ENCODE results near the gene ABCB8.
"Not testable (repeated sequence)": the region's sequence is repeated elsewhere in the genome, so short reads cannot be mapped to it uniquely, and the experiment has no call there.

Gene ABCB8

DNA sequence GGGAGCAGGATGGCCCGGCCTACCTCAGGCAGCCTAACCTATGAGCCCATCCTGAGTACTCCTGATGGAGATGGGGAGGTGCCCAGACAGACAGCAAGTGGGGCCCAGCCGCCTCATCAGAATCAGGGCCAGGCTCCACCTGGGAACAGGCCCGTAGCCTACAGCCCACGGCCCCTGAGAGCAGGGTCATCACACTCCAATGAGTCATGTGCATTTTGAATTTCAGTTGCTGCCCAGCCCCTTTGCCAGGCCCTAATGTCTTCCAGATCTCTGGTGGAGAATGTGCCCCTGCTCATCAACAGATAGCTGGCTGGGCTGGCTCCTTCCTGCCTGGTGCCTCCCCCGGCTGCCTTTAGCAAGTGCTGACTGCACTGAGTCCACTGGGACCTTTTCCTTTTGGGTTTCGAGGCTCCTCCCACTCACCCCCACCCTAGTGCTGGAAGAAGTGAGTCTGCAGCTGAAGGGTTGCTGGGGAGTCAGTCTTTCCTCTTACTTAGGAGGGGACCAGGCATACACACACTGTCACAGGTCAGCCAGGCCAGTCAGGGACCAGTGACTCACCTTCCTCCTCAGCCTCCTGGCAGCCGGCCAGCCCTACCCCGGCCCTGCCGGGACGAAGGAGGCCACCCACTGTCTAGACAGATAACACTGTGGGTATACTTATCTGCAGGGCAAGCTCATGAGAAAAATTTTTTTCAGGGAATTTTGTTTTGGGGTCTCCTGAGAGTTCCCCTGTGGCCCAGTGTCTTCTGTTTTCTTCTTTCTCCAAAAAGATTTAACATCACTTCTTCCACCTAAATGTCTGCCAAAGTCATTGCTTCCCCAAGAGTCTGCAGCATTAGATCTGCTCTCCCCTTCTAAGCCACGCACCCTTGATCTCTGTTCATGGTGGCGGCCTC lies 10.9 kb downstream of the ABCB8 start:
- no peak for DNase-seq

DNA sequence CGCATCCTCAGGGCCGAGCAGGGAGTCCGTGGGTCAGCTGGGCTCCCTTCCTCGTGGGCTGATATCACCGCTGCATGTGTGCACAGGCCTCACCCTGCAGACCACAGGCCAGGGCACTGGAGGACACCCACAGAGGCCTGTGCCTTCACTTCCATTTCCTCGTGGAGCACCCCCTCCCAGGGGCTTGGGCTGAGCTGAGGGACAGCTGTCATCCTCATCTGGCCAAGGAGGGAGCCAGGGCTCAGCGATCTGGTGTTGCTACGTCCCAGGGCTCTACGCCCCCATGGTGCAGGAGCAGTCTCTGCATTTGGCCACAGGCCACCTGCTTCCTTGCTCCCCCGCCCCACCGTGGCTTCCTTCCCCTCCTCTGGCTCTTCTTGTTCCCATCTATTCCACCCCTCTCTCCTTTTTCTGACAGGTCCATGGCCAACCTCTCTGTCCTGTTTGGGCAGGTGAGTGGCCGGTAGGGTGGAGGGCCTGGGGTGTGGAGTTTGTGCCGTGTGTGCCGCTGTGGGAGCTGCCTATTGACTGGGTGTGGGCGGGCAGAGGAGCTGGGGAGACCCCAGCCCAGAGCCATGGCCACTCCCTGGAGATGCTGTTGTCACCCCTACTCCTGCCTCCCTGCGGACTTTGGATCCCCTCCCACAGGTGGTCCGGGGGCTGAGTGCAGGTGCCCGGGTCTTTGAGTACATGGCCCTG lies 11.7 kb downstream of the ABCB8 start:
- no peak for DNase-seq

DNA sequence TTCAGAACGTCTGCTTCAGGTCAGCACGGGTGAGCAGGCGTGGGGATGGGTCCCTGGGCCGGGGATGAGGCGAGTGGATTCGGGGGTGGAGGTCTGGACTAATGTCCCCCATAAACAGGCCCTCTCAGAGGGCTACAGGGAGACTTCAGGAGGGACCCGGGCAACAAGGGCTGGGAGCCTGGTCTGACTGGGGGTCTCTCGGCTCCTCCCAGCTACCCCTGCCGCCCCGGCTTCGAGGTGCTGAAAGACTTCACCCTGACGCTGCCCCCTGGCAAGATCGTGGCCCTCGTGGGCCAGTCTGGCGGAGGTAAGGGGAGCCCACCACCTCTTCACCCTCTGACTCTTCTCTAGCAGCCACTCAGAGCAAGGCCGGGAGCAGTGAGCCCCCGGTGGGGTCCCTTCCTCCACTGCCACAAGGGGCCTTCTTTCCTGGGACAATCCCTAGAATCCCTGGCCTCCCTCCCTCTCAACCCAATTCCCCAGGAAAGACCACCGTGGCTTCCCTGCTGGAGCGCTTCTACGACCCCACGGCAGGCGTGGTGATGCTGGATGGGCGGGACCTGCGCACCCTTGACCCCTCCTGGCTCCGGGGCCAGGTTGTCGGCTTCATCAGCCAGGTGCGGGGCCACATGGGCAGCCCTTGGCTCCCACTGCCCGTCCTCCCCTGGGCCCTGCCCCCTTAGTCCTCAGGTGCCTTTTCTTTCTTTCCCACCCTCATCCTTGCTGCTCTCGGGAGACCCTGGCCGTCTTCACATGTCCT lies 12.5 kb downstream of the ABCB8 start:
- DNase-seq: no peak

DNA sequence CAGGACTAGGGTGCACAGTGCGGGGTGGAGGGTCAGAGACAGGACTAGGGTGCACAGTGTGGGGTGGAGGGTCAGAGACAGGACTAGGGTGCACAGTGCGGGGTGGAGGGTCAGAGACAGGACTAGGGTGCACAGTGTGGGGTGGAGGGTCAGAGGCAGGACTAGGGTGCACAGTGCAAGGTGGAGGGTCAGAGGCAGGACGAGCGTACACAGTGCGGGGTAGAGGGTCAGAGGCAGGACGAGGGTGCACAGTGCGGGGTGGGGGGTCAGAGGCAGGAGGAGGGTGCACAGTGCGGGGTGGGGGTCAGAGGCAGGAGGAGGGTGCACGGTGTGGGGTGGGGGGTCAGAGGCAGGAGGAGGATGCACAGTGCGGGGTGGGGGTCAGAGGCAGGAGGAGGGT lies 15.2 kb downstream of the ABCB8 start:
- not testable (repeated sequence) for DNase-seq

DNA sequence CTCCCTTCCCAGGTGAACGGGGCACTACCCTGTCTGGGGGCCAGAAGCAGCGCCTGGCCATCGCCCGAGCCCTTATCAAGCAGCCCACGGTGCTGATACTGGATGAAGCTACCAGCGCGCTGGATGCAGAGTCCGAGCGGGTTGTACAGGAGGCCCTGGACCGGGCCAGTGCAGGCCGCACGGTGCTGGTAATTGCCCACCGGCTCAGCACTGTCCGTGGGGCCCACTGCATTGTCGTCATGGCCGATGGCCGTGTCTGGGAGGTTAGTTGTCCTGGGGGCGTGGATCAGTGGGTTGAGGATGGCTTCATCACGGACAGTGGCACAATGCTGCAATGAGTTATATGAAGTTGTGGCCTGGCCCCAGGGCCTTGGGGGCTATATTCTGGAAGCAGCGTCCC lies 15.7 kb downstream of the ABCB8 start:
- DNase-seq: no peak

DNA sequence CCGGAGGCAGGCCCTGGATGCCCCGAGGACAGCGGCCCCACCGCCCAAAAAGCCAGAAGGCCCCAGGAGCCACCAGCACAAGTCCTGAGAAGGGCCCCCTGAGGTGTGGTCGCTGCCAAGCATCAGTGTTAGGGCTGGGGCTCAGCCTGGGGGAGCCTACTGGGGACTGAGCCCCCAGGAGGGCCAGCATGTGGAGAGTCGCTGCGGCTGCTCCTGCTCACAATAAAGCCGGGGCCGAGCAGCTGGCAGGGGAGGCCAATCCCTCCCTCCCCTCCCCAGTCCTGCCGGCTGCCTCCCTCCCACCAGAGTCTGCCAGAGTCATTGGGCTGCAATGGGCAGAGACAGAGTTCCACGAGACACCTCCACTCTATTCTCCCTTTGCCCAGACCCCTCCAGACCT lies 17.0 kb downstream of the ABCB8 start:
- no peak for DNase-seq

DNA sequence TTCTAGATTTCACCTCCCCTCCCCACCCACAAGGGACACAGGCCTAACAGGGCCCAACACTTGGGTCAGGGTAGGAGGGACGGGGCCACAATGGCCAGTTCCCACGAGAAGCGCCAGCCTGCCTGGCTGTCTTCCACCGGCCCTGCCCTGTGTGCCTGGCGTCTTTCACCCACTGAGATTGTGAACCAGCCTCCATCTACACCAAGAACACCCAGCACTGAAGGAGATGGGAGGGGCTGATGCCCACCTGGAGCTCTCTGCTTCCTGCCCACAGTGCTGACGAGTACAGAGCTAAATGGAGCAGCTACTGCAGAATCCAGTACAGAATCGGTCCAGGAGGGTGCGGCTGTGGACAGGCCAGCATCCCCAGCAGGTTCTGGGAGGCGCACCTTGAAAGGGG lies 17.7 kb downstream of the ABCB8 start:
- no peak for DNase-seq

DNA sequence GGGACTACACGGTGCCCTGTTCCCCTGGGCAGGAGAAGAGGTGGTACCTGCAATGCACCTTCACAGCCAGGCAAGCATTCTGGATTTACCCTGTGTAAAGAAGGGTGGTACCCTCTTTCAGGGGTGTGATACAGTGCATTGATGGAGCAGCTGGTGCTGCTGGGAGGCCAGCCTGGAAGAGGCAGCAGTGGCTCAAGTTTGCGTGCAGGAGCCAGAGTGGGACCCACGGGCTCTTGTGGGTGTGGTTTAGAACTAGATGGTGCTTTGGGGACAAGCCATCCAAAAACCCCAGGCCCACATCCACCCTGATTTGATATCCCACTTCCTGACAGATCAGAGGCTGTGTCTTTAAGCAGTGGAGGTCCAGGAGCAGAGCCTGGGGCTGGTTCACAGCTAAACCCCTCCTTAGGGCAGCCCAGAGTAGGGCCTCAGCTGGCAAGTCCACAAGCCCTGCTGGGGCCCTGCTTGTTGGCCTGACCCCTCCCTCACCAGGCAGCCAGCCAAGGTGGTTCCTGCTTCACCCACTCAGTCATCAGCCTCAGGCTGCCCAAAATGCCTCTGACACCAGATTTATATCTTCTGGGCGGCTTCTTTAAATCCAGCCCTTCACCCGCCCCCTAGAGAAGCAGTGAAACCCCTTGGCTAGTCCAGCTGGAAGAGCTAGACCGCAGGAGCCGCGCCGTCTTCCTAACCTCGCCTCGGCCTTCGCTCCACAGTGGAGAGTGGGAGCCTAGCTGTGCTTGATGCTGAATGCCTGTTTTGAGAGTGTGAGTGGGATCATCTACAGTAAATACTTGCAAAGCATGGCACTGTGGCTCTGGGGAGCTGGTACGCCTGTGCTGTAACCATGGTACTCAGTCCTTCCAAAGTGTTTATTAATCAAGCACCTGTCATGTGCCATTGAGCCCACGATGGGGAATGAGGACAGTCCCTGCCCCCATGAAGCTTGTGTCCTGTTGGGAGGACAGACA lies 18.6 kb downstream of the ABCB8 start:
- DNase-seq: no peak

DNA sequence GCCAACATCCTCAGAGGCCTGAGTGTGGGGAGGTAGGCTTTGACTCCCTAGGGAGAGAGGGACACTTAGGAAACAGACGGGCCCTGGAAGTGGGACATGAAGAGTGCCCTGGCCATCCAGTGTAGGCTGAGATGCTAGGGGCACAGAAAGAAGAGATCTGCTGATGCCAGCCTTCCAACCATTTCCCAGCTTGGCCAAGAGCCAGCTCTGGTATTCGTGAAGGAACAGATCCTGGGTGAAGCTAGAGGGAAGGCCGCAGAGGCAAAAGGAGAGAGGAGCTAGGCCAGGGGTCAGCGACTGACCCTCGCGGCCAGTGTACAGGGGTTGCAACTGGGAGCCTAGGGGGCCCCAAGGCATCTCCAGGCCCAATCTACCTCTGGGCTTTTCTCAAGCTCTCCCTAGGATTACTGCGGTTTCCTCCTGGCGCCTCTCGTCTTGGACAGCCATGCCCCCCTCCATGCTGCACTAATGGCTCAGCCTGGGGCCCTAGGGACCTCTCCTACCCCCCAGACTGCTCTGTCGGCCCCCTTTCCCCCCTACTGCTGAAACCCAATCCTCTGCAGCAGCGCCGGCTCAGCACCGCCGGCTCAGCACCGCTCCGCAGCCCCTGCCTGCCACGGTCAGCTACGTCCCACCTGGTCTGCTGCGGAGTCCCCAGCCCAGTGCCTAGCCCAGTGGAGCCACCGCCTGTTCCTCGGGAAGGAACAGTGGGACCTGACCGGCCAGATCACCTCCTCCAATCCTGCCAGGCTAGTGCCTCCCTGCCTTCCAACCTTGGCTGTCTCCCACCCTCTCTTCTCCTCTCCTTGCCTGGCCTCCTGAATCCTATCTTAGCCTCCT lies 19.9 kb downstream of the ABCB8 start, which contains the start of gene ASIC3:
ASIC3 (plus strand) TSS at position 556 of the 840 bp plus-strand sequence. CDS start 355 bp downstream, outside the sequence.
- no peak for DNase-seq

DNA sequence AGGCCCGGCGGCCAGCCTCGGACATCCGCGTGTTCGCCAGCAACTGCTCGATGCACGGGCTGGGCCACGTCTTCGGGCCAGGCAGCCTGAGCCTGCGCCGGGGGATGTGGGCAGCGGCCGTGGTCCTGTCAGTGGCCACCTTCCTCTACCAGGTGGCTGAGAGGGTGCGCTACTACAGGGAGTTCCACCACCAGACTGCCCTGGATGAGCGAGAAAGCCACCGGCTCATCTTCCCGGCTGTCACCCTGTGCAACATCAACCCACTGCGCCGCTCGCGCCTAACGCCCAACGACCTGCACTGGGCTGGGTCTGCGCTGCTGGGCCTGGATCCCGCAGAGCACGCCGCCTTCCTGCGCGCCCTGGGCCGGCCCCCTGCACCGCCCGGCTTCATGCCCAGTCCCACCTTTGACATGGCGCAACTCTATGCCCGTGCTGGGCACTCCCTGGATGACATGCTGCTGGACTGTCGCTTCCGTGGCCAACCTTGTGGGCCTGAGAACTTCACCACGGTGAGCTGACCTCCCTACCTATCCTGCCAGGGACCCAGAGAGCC lies 20.7 kb downstream of the ABCB8 start:
- no peak for DNase-seq

DNA sequence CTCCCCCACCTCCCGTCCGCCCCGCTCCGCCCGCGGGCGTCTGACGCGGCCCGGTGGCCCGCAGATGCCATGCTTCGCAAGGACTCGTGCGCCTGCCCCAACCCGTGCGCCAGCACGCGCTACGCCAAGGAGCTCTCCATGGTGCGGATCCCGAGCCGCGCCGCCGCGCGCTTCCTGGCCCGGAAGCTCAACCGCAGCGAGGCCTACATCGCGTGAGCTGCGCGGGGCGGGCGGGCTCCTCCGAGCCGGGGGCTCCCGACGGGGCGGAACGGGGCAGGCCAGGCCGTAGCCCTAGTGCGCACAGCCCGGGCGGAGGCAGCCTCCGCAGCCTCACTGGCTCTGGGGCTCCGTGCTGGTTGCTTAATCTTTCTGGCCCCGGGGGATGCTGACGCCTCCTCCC lies 22.9 kb downstream of the ABCB8 start:
- no peak for DNase-seq

DNA sequence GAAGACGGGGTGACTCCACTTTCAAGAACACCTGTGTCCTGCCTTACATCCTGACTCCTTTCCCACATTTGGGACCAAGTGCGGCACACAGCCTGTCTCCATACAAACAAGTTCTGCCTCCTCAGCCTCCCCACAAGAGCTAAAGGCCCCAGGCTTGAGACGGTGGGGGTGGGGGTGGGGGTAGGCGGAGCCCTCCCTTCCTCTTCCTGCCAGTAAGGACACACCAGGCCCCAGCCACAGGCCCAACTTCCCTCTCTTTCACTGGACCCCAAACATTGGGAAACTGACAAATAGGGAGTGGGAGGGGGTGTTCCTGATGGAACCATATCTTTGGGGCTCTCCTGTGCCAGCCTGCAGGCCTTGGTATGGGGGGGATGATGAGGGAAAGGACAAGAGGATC lies 24.8 kb downstream of the ABCB8 start:
- no peak for DNase-seq

DNA sequence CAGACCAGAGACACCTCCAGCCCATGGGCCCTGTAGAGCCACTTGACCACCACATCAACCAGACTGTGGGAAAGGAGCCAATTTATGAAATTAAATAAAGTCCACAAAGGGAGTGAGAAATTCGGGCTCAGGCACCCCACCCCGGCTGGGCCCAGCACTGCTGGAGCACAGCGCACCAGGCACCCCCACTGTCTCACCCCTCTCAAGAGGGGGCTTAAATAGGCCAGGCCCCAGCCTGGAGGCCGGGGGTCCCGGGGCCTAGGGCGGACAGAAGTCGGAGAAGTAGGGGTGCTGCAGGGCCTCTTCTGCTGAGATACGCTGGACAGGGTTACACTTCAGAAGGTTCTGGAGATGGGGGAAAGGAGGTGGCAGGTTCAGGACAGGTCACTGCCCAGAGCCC lies 25.5 kb downstream of the ABCB8 start:
- DNase-seq: no peak

DNA sequence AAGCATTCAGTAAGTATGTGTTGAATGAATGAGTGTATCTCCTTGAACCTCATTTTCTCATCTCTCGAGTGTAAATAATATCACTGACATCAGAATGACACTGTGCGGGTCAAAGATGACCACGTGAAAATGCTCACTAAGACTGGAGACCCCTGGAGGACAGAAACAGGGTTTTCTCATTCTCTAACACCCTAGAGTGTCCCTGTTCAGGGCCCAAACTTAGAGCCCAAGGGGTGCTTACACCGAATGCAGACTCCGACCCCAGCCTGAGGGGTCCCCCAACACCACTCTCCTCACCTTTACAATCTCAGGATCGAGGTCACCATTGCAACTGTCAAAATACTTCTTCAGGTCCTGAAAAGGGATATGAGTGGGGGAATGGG lies 28.0 kb downstream of the ABCB8 start:
- DNase-seq: no peak

DNA sequence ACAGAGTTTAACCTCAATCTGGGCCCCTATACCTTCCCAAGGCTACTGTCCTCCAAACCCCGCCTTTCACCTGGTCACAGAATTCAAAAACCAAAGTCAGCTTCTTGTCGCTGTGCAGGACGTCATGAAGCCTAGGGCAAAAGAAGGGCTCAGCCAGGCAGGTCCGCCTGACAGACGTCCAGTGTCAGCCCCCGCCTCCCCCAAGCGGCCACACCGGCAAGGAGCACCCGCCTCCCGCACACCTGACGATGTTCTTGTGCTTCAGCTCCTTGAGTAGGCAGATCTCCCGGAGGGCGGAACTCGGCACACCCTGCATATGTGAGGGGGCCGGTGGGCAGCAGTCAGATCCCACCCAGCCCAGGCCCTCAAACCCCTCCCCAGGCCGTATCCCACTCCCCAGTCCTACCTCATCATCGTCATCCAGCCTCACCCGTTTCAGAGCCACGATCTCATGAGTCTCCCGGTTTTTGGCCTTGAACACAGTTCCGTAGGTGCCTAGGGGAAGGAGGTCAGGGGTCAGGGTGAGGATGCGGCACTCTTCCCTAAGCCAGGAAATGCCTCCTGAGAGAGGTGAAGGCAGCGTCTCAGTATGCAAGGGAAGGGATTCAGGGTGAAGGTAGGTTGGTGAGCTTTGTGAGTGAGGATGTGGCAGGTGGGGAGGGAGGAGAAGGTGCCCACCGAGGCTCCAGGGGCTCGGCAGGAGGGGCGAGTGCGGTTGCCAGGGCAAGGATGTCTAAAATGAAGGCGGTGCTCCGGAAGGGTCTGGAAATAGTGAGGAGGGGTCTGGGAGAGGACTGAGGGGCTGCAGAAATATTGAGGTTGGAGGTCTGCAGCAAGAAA lies 28.6 kb downstream of the ABCB8 start:
- DNase-seq: no peak

DNA sequence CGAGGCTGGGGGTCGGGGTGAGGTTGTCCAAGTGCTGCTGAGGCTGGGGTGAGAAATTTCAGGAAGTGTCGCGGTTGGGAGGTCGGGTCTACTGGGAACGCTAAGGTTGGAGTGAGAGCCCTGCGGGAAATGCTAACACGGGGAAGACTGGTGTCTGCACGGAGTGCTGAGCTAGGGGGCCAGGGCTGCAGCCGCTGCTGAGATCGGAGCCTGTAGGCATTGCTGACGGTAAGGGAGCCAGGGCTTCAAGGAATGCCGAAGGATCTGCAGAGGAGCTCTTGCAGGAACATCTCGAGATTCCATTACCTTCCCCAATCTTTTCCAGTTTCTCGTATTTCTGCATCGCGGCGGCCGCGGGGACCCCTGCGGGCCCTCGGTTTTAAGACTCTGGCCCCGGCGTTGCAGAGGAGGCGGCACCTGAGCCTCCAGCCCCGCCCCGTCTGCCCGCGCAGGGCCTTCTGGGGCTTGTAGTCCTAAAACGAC lies 29.3 kb downstream of the ABCB8 start, which contains the start of gene CDK5:
CDK5 (minus strand) TSS at position 392 of the 483 bp plus-strand sequence; CDS start at position 343, 49 bp downstream.
- DNase-seq: no peak

DNA sequence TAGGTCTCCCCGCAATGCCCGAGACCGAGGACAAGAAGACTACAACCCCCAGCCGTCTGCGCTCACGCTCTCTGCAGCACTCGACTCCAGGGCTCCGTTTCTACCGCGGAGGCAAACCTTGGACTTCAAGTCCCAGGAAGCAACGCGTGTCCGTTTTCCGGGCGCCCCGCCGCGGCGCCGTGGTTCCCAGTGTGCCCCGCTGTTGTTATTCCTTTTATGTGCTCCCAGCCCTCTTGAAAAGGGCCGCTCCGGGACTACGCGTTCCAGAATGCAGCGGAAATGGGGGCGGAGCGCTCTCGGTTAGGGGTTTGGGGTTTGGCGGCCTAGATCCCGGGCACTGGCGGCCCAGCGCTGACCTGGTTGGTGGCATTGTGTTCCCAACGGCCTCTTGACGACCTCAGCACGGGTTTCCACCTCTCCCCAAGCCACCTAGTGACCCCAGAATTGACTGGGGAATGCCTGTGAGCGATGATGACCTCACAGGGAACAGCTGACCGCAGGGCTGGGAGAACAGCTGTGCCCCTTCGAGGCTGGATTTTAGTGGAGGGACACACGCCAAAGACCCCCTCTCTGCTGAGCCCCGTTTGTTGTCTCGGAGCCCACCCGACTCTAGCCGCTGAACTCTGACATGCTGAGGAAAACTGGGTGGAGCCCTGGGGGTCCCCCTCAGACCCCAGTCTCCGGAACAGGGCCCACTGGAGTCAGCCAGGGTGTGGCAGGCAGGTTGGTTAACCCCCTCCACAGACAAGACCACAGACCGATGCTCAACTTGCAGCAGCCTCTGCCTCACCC lies 29.9 kb downstream of the ABCB8 start:
- DNase-seq: peak; percentile 98

DNA sequence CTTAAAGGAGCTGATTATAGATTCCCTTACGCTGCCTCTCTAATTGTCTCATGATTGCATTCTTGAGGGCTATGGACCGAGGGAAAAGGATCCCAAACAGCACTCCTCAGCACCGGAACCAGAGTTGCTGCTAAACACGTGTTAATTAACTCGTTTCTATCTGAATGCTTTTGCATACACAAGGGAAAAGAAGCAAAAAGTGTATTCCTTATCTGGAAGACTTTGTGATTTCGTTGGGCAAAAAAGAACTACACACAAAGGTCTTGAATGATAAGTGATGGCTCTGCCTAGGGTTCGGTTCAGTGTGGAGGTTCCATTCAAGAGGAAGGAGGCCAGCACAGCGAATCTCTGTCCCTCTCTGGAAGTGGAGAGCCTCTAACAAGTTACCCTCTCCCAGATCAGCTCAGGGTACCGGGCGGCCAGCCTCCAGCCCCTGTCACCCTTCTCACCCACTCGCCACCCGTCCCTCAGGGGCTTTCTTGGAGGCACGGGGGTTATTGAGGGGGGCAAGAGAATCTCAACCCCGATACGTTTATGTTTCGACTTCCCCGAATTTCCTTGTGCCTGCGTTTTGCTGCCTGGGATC lies 30.6 kb downstream of the ABCB8 start:
- DNase-seq: no peak
